Activated T-cell treated with anti-CD3 and anti-CD28 coated beads, Interleukin-2, amount 50 U/mL, for 1 hour (primary cell): ENCODE results near the gene CCDC137.
A peak's percentile ranks its signal among the peaks of the same experiment; 100 is the strongest.

Experiments used
- DNase-seq: peaks from one replicate; pipeline ENCODE4 v3.0.0-alpha.2; 2020

The CCDC137 gene

GRCh38 chr17:81683584-81684441 is 17.3 kb downstream of the CCDC137 start, which contains the start of the genes ARL16 and HGS:
ARL16 (minus strand) TSS chr17:81683797; CDS start chr17:81683753, 44 bp downstream.
HGS (plus strand) TSS chr17:81684011; CDS start chr17:81684067, 56 bp downstream.
- peak; percentile 97 for DNase-seq

GRCh38 chr17:81684442-81684911 is 17.9 kb downstream of the CCDC137 start:
- DNase-seq: no peak

GRCh38 chr17:81685108-81685507 is 18.6 kb downstream of the CCDC137 start:
- no peak for DNase-seq

- DNase-seq: no peak
Measured at GRCh38 chr17:81686614-81687013, 20.1 kb downstream of the CCDC137 start.

GRCh38 chr17:81687770-81688541 is 21.4 kb downstream of the CCDC137 start:
- no peak for DNase-seq

- no peak for DNase-seq
Measured at GRCh38 chr17:81688616-81689015, 22.1 kb downstream of the CCDC137 start.

GRCh38 chr17:81690066-81690465 is 23.5 kb downstream of the CCDC137 start:
- no peak for DNase-seq

GRCh38 chr17:81690549-81690948 is 24.0 kb downstream of the CCDC137 start:
- DNase-seq: no peak

GRCh38 chr17:81691196-81691595 is 24.7 kb downstream of the CCDC137 start:
- no peak for DNase-seq

- no peak for DNase-seq
Measured at GRCh38 chr17:81691608-81692007, 25.1 kb downstream of the CCDC137 start.

GRCh38 chr17:81693509-81694210 is 27.1 kb downstream of the CCDC137 start:
- DNase-seq: no peak

- DNase-seq: no peak
Measured at GRCh38 chr17:81694810-81695209, 28.3 kb downstream of the CCDC137 start.

- no peak for DNase-seq
Measured at GRCh38 chr17:81695211-81695610, 28.7 kb downstream of the CCDC137 start.

GRCh38 chr17:81695801-81696200 is 29.3 kb downstream of the CCDC137 start:
- DNase-seq: no peak

- DNase-seq: no peak
Measured at GRCh38 chr17:81696218-81696941, 29.8 kb downstream of the CCDC137 start.

- DNase-seq: no peak
Measured at GRCh38 chr17:81697261-81698044, 30.9 kb downstream of the CCDC137 start.

- no peak for DNase-seq
Measured at GRCh38 chr17:81700353-81701287, 34.1 kb downstream of the CCDC137 start.

- no peak for DNase-seq
Measured at GRCh38 chr17:81701288-81702071, 34.9 kb downstream of the CCDC137 start.
